ENCODE measurements around the gene HADHB. TPM values are rescaled to one million over a fixed set of nuclear protein-coding genes. Genes with fewer than 3 reads are reported as not detected.

HADHB gene
- total and polyA plus RNA-seq, 2 of the 13 experiments (the other 11 are each of a cell fraction or from before 2014, with no cell fraction given) = 112 to 238 TPM

DNA sequence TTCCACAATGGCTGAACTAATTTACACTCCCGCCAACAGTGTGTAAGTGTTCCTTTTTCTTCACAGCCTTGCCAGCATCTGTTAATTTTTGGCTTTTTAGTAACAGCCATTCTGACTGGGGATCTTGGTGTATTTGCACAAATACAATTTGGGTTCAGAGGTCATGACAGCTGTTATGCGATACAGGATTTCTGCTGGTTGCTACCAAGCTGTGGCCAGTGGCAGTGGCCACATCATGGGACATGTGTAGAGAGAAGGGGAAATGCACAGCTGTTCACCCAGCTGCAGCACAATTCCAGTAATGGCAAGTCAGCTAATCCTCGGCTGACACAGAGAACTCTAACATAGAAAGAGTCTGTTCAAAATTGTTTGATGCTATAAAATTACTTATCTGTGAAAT lies 80.2 kb downstream of the HADHB start:
- FAIRE-seq = no peak
- in situ Hi-C loops (cut with HindIII; ENCODE audit: extremely low pct_ligation_motif_present, low pct_unique_long_range_greater_than_20kb) = loop anchor here (25.0 kb wide), 1 partner anchor 338 kb away; the partner anchor contains the start of gene KIF3C
- ChIA-PET CTCF (ENCODE audit: low intra/inter-chr PET ratio, low total read pairs) (no interaction called here), POLR2A (no interaction called here)
- no peak overlapping the region for H2AFZ ChIP-seq (ENCODE audit: low read length)
- H3K4me2 ChIP-seq (ENCODE audit: low read depth, low read length) = no peak overlapping the region
- no peaks in the 10 kb centered on the region; a peak in 1 of 5 replicates for H3K27me3 ChIP-seq (ENCODE audit: control insufficient read depth in 1 of 2, insufficient read depth in 2 of 2, low read length in 2 of 2)
- H3K4me1 ChIP-seq (ENCODE audit: insufficient read depth, low read length) = peaks cover 28% of the 10 kb centered on the region
- no peak overlapping the region for H3K4me3 ChIP-seq (replicated peaks in 1 of 3; ENCODE audit: insufficient read depth in 1 of 3, low read depth in 2 of 3, low read length in 3 of 3)
- intact Hi-C loops (cut with micrococcal nuclease; ENCODE audit: unreplicated experiment) = loop anchor here (5.0 kb wide), 1 partner anchor 153 kb away; the partner anchor contains the start of gene GAREM2
- H3K9me3 ChIP-seq (ENCODE audit: low read length) = no peaks in the 10 kb centered on the region
- no peaks in the 10 kb centered on the region for H4K20me1 ChIP-seq (ENCODE audit: insufficient read depth, low read length)
- H3K79me2 ChIP-seq (ENCODE audit: insufficient read depth, low read length) = no peaks in the 10 kb centered on the region
- peak; percentile 64 for ATAC-seq
- DNase-seq (ENCODE audit: low spot score) = no peak
- 3% methylated on average over 3 of the region's 3 CpGs for WGBS (ENCODE audit: low lambda C conversion rate)
- no peak overlapping the region for H3K27ac ChIP-seq (ENCODE audit: extremely low read length, insufficient read depth, low read length)
- H3K36me3 ChIP-seq (replicated peaks in 1 of 2; ENCODE audit: control insufficient read depth in 1 of 2, insufficient read depth in 2 of 2, low read length in 2 of 2) = no peaks in the 10 kb centered on the region
- no peak overlapping the region for H3K9ac ChIP-seq (ENCODE audit: insufficient read depth, low read depth, low read length)
- BruUV-seq (replicated peaks) = no TSS peak
- TF ChIP-seq LCORL (IDR thresholded peaks at IDR 0.05) (no peak), LCORL (CRISPR knock-in tag; IDR thresholded peaks at IDR 0.05) (no peak), NR2F1 (CRISPR knock-in tag; IDR thresholded peaks at IDR 0.05) (no peak), ZNF780A (CRISPR knock-in tag; IDR thresholded peaks at IDR 0.05) (no peak), ZNF577 (CRISPR knock-in tag; IDR thresholded peaks at IDR 0.05; ENCODE audit: borderline replicate concordance, low read depth) (no peak), ZFYVE20 (CRISPR knock-in tag; IDR thresholded peaks at IDR 0.05; ENCODE audit: borderline replicate concordance, low read depth) (no peak), ZBTB20 (CRISPR knock-in tag; IDR thresholded peaks at IDR 0.05; ENCODE audit: borderline replicate concordance, low read depth) (no peak), ZNF556 (CRISPR knock-in tag; IDR thresholded peaks at IDR 0.05; ENCODE audit: borderline replicate concordance) (no peak), ZNF44 (CRISPR knock-in tag; IDR thresholded peaks at IDR 0.05) (no peak), ZNF383 (CRISPR knock-in tag; IDR thresholded peaks at IDR 0.05; ENCODE audit: borderline replicate concordance) (no peak), NR2F6 (IDR thresholded peaks at IDR 0.05) (0 out of 2 replicates have a peak, but pooled peaks have one; percentile 24), NR2F6 (CRISPR knock-in tag; IDR thresholded peaks at IDR 0.05) (peak; percentile 42; the same call in 1 of the 2 replicates), ZNF777 (CRISPR knock-in tag; IDR thresholded peaks at IDR 0.05) (no peak)
- TF ChIP-seq, protein P1, sequence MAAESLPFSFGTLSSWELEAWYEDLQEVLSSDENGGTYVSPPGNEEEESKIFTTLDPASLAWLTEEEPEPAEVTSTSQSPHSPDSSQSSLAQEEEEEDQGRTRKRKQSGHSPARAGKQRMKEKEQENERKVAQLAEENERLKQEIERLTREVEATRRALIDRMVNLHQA (CRISPR knock-in tag; IDR thresholded peaks at IDR 0.05) = no peak
- TF ChIP-seq, protein P2, sequence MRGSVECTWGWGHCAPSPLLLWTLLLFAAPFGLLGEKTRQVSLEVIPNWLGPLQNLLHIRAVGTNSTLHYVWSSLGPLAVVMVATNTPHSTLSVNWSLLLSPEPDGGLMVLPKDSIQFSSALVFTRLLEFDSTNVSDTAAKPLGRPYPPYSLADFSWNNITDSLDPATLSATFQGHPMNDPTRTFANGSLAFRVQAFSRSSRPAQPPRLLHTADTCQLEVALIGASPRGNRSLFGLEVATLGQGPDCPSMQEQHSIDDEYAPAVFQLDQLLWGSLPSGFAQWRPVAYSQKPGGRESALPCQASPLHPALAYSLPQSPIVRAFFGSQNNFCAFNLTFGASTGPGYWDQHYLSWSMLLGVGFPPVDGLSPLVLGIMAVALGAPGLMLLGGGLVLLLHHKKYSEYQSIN (CRISPR knock-in tag; IDR thresholded peaks at IDR 0.05; ENCODE audit: borderline replicate concordance) = no peak
- TF ChIP-seq, protein P3, sequence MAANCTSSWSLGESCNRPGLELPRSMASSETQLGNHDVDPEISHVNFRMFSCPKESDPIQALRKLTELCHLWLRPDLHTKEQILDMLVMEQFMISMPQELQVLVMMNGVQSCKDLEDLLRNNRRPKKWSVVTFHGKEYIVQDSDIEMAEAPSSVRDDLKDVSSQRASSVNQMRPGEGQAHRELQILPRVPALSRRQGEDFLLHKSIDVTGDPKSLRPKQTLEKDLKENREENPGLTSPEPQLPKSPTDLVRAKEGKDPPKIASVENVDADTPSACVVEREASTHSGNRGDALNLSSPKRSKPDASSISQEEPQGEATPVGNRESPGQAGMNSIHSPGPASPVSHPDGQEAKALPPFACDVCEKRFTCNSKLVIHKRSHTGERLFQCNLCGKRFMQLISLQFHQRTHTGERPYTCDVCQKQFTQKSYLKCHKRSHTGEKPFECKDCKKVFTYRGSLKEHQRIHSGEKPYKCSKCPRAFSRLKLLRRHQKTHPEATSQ (CRISPR knock-in tag; IDR thresholded peaks at IDR 0.05; ENCODE audit: borderline replicate concordance) = no peak
- TF ChIP-seq, protein P4, sequence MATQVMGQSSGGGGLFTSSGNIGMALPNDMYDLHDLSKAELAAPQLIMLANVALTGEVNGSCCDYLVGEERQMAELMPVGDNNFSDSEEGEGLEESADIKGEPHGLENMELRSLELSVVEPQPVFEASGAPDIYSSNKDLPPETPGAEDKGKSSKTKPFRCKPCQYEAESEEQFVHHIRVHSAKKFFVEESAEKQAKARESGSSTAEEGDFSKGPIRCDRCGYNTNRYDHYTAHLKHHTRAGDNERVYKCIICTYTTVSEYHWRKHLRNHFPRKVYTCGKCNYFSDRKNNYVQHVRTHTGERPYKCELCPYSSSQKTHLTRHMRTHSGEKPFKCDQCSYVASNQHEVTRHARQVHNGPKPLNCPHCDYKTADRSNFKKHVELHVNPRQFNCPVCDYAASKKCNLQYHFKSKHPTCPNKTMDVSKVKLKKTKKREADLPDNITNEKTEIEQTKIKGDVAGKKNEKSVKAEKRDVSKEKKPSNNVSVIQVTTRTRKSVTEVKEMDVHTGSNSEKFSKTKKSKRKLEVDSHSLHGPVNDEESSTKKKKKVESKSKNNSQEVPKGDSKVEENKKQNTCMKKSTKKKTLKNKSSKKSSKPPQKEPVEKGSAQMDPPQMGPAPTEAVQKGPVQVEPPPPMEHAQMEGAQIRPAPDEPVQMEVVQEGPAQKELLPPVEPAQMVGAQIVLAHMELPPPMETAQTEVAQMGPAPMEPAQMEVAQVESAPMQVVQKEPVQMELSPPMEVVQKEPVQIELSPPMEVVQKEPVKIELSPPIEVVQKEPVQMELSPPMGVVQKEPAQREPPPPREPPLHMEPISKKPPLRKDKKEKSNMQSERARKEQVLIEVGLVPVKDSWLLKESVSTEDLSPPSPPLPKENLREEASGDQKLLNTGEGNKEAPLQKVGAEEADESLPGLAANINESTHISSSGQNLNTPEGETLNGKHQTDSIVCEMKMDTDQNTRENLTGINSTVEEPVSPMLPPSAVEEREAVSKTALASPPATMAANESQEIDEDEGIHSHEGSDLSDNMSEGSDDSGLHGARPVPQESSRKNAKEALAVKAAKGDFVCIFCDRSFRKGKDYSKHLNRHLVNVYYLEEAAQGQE (IDR thresholded peaks at IDR 0.05; ENCODE audit: borderline replicate concordance in 1 of 2, low read depth in 1 of 2, low read length in 2 of 2) = no peak
